Neuronal stem cell (in vitro differentiated cells): ENCODE data around the gene OBSCN.

Experiments used
- DNase-seq: peaks from one replicate; pipeline ENCODE4 v3.0.0-alpha.2; 2013; ENCODE audit warnings: low spot score
- H2AFZ ChIP-seq: one replicate; pipeline ENCODE4 v1.6.1; 2013; ENCODE audit warnings: mild to moderate bottlenecking, low read length, inconsistent platforms
- H2AK5ac ChIP-seq: 2 replicates; pipeline ENCODE4 v1.6.1; 2013; ENCODE audit warnings: low read depth, mild to moderate bottlenecking, inconsistent platforms, low read length, moderate library complexity, mixed read lengths
- H2BK120ac ChIP-seq: 2 replicates; pipeline ENCODE4 v1.6.1; 2013; ENCODE audit warnings: low read depth, mild to moderate bottlenecking, inconsistent platforms, low read length, moderate library complexity, mixed read lengths
- H2BK12ac ChIP-seq: one replicate; pipeline ENCODE4 v1.6.1; 2013; ENCODE audit warnings: low read length, inconsistent platforms
- H2BK15ac ChIP-seq: 2 replicates; pipeline ENCODE4 v1.6.1; 2013; ENCODE audit warnings: mild to moderate bottlenecking, low read length, inconsistent platforms, mixed read lengths
- H2BK5ac ChIP-seq: one replicate; pipeline ENCODE4 v1.6.1; 2013; ENCODE audit warnings: inconsistent platforms, mild to moderate bottlenecking, low read length, moderate library complexity
- H3K14ac ChIP-seq: one replicate; pipeline ENCODE4 v1.6.1; 2013; ENCODE audit warnings: low read length, inconsistent platforms
- H3K18ac ChIP-seq: 2 replicates; pipeline ENCODE4 v1.6.1; 2013; ENCODE audit warnings: low read length, inconsistent platforms
- H3K23ac ChIP-seq: 2 replicates; pipeline ENCODE4 v1.6.1; 2013; ENCODE audit warnings: low read depth, mild to moderate bottlenecking, mixed read lengths, low read length, inconsistent platforms; ENCODE audit not compliant: poor library complexity
- H3K27ac ChIP-seq: replicated peaks from 3 replicates; pipeline ENCODE4 v1.5.1; 2013; ENCODE audit warnings: low read length, inconsistent platforms
- H3K27me3 ChIP-seq, 3 experiments: 2 replicates each; pipeline ENCODE4 v1.6.1; 2013; ENCODE audit warnings: low read length in 3 of 3, mild to moderate bottlenecking in 2 of 3, inconsistent platforms in 1 of 3, low read depth in 1 of 3, mixed read lengths in 1 of 3, moderate library complexity in 1 of 3; ENCODE audit not compliant: control insufficient read depth in 3 of 3, insufficient read depth in 3 of 3
- H3K36me3 ChIP-seq, 2 donors: replicated peaks in 1 of 2; 2 replicates each; pipeline ENCODE4 v1.6.1; 2013; ENCODE audit warnings: low read length in 2 of 2; ENCODE audit not compliant: control insufficient read depth in 2 of 2, insufficient read depth in 2 of 2
- H3K4ac ChIP-seq: 2 replicates; pipeline ENCODE4 v1.6.1; 2013; ENCODE audit warnings: inconsistent platforms, mild to moderate bottlenecking, low read length, moderate library complexity
- H3K4me1 ChIP-seq, 2 donors: 1 replicate in 1 of 2; 2 replicates in 1 of 2; pipeline ENCODE4 v1.6.1; 2013; ENCODE audit warnings: low read length in 2 of 2, low read depth in 1 of 2; ENCODE audit not compliant: control insufficient read depth in 2 of 2, insufficient read depth in 1 of 2
- H3K4me2 ChIP-seq: one replicate; pipeline ENCODE4 v1.6.1; 2013; ENCODE audit warnings: mild to moderate bottlenecking, low read length, inconsistent platforms; ENCODE audit not compliant: insufficient read depth, poor library complexity, severe bottlenecking
- H3K4me3 ChIP-seq, 2 donors: 2 replicates each; pipeline ENCODE4 v1.5.1; 2013; ENCODE audit warnings: low read length in 2 of 2, mild to moderate bottlenecking in 2 of 2, inconsistent platforms in 1 of 2, moderate library complexity in 1 of 2
- H3K79me1 ChIP-seq: one replicate; pipeline ENCODE4 v1.6.1; 2013; ENCODE audit warnings: low read depth, mild to moderate bottlenecking, inconsistent platforms, low read length, moderate library complexity
- H3K9ac ChIP-seq: one replicate; pipeline ENCODE4 v1.6.1; 2013; ENCODE audit warnings: mild to moderate bottlenecking, low read depth, low read length, inconsistent platforms; ENCODE audit not compliant: poor library complexity
- H3K9me3 ChIP-seq, 2 donors: replicated peaks in 1 of 2; 2 replicates each; pipeline versions ENCODE3 to v1.6.1; 2013; ENCODE audit warnings: low read length in 2 of 2, mild to moderate bottlenecking in 2 of 2, inconsistent platforms in 1 of 2, low read depth in 1 of 2, mixed read lengths in 1 of 2, moderate library complexity in 1 of 2; ENCODE audit not compliant: control insufficient read depth in 2 of 2, insufficient read depth in 1 of 2
- H4K8ac ChIP-seq: one replicate; pipeline ENCODE4 v1.6.1; 2013; ENCODE audit warnings: low read depth, mild to moderate bottlenecking, inconsistent platforms, low read length, moderate library complexity
- H4K91ac ChIP-seq: one replicate; pipeline ENCODE4 v1.6.1; 2013; ENCODE audit warnings: low read length, low read depth, mild to moderate bottlenecking, inconsistent platforms; ENCODE audit not compliant: poor library complexity
- WGBS, 2 donors: extraction: QIAGEN DNeasy Blood & Tissue Kit; methylation state at CpG; one replicate each; pipeline ENCODE4 v1.1.7; 2013; ENCODE audit warnings: missing lambda C conversion rate in 2 of 2, mixed read lengths in 1 of 2; ENCODE audit not compliant: insufficient read length in 2 of 2, insufficient replicate concordance in 1 of 2; ENCODE audit errors: extremely low coverage in 2 of 2; 5-methylcytosine and 5-hydroxymethylcytosine counted together

Gene OBSCN

GRCh38 chr1:228169345-228169744 is 38.5 kb upstream of the OBSCN start:
- Histone ChIP-seq H3K9me3 (no peaks in the 10 kb centered on the region), H3K79me1 (peaks cover 17% of the 10 kb centered on the region), H2BK12ac (no peak overlapping the region), H4K91ac (no peak overlapping the region), H3K14ac (no peak overlapping the region), H3K23ac (no peak overlapping the region), H3K18ac (no peak overlapping the region), H3K27me3 (no peaks in the 10 kb centered on the region), H3K27ac (no peak overlapping the region), H3K9ac (no peak overlapping the region), H2BK120ac (no peak overlapping the region), H3K36me3 (no peaks in the 10 kb centered on the region), H2AK5ac (no peak overlapping the region), H3K4ac (no peak overlapping the region), H3K4me1 (peaks cover 5% of the 10 kb centered on the region in 2 donors), H4K8ac (no peak overlapping the region), H2BK15ac (no peak overlapping the region), H2BK5ac (no peak overlapping the region), H3K4me3 (no peak overlapping the region), H2AFZ (no peak overlapping the region), H3K4me2 (no peak overlapping the region)
- DNase-seq: no peak
- WGBS, 2 donors: no CpG with 5 or more reads among the region's 2 CpGs

GRCh38 chr1:228170666-228171065 is 37.2 kb upstream of the OBSCN start:
- Histone ChIP-seq H3K79me1 (peaks cover 23% of the 10 kb centered on the region), H3K4me2 (no peak overlapping the region), H3K23ac (peak overlapping the region; percentile 85), H3K18ac (no peak overlapping the region), H2BK15ac (no peak overlapping the region), H2BK120ac (no peak overlapping the region), H3K14ac (no peak overlapping the region), H2AFZ (no peak overlapping the region), H2BK12ac (no peak overlapping the region), H4K91ac (no peak overlapping the region), H3K9me3 (no peaks in the 10 kb centered on the region), H3K4me1 (peaks cover 3 to 4% of the 10 kb centered on the region in 2 donors), H4K8ac (no peak overlapping the region), H3K4me3 (no peak overlapping the region), H3K27ac (no peak overlapping the region), H2BK5ac (peak overlapping the region; percentile 60), H2AK5ac (peak overlapping the region; percentile 83), H3K36me3 (peaks cover 2 to 12% of the 10 kb centered on the region in 2 donors), H3K9ac (peak overlapping the region; percentile 30), H3K27me3 (no peaks in the 10 kb centered on the region), H3K4ac (peak overlapping the region; percentile 89)
- no CpG with 5 or more reads among the region's 7 CpGs for WGBS, 2 donors
- DNase-seq: no peak

- peak overlapping the region; percentile 44 for H3K9ac ChIP-seq
- peak overlapping the region in 1 of 2 donors; percentile 6 for H3K4me3 ChIP-seq
- H2BK12ac ChIP-seq: no peak overlapping the region
- no peaks in the 10 kb centered on the region for H3K27me3 ChIP-seq
- H3K4ac ChIP-seq: no peak overlapping the region
- H2AFZ ChIP-seq: no peak overlapping the region
- H2BK5ac ChIP-seq: no peak overlapping the region
- H2BK120ac ChIP-seq: no peak overlapping the region
- H4K91ac ChIP-seq: no peak overlapping the region
- no peak overlapping the region for H2BK15ac ChIP-seq
- no peaks in the 10 kb centered on the region for H3K9me3 ChIP-seq
- H3K4me2 ChIP-seq: no peak overlapping the region
- no peak overlapping the region for H3K18ac ChIP-seq
- H3K79me1 ChIP-seq: peaks cover 23% of the 10 kb centered on the region
- peaks cover 3 to 4% of the 10 kb centered on the region in 2 donors for H3K4me1 ChIP-seq
- H3K14ac ChIP-seq: peak overlapping the region; percentile 8
- DNase-seq: no peak
- H4K8ac ChIP-seq: no peak overlapping the region
- no peak overlapping the region for H3K23ac ChIP-seq
- peak overlapping the region; percentile 37 for H2AK5ac ChIP-seq
- no peak overlapping the region for H3K27ac ChIP-seq
- peaks cover 2 to 16% of the 10 kb centered on the region in 2 donors for H3K36me3 ChIP-seq
- no CpG with 5 or more reads among the region's 10 CpGs for WGBS, 2 donors
Observed at GRCh38 chr1:228171221-228171891, 36.5 kb upstream of the OBSCN start.

- Histone ChIP-seq H3K4ac (no peak overlapping the region), H2AK5ac (no peak overlapping the region), H4K91ac (no peak overlapping the region), H3K23ac (peak overlapping the region; percentile 55), H3K18ac (peak overlapping the region; percentile 48), H4K8ac (no peak overlapping the region), H2BK15ac (peak overlapping the region; percentile 26), H2BK5ac (no peak overlapping the region), H3K4me2 (no peak overlapping the region), H3K27ac (no peak overlapping the region), H3K79me1 (peaks cover 24% of the 10 kb centered on the region), H3K27me3 (no peaks in the 10 kb centered on the region), H3K36me3 (peaks cover 2 to 23% of the 10 kb centered on the region in 2 donors), H3K4me3 (no peak overlapping the region), H3K9me3 (no peaks in the 10 kb centered on the region), H3K14ac (peak overlapping the region; percentile 38), H3K9ac (peak overlapping the region; percentile 77), H2AFZ (no peak overlapping the region), H2BK12ac (no peak overlapping the region), H2BK120ac (no peak overlapping the region), H3K4me1 (no peaks in the 10 kb centered on the region)
- no CpG with 5 or more reads among the region's 21 CpGs for WGBS, 2 donors
- no peak for DNase-seq
Observed at GRCh38 chr1:228172591-228173527, 35.0 kb upstream of the OBSCN start.
